ENCODE data around the gene FBXO15.

GRCh38 chr18:74074668-74075564 is 72.7 kb downstream of the FBXO15 start:
- TF ChIP-seq CTCF (IDR thresholded peaks at IDR 0.05), result no peak
- TF ChIP-seq POLR2A (IDR thresholded peaks at IDR 0.05), result no peak
